SH-SY5Y (cell line): ENCODE data around the gene SLC25A1.

Experiments
- GATA2 ChIP-seq: IDR thresholded peaks from 2 replicates; pipeline ENCODE4 v1.6.1; 2011; ENCODE audit warnings: mild to moderate bottlenecking, low read depth, low read length
- GATA3 ChIP-seq: IDR thresholded peaks from 2 replicates; pipeline ENCODE4 v1.6.1; 2011; ENCODE audit warnings: low read depth, mild to moderate bottlenecking, low read length, moderate library complexity

SLC25A1 gene

GRCh38 chr22:19178657-19179496, at the start of gene SLC25A1:
SLC25A1 (minus strand) TSS chr22:19178736; CDS start chr22:19178673, 63 bp downstream.
- no peak for TF ChIP-seq GATA3
- no peak for TF ChIP-seq GATA2

GRCh38 chr22:19228179-19228578, 49.6 kb upstream of the SLC25A1 start:
- TF ChIP-seq GATA2 (no peak), GATA3 (no peak)

DNA sequence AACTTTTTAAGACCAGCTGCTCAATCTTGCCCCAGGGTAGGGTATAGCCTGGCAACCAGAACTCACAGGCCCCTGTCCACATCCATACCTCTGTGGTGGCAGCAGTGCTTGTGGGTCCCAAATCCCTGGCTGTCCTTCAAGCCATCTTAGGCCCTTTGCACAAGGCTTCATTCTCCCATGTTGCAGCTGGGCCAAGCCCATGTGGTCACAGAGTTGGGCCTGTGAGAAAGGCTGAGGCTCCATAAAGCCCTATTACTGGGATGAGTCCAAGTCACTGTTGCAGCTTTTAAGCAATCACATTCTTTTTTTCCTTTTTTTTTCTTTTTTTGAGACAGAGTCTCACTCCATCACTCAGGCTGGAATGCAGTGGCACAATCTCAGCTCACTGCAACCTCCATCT, 47.9 kb upstream of the SLC25A1 start:
- TF ChIP-seq GATA3 (no peak), GATA2 (no peak)

DNA sequence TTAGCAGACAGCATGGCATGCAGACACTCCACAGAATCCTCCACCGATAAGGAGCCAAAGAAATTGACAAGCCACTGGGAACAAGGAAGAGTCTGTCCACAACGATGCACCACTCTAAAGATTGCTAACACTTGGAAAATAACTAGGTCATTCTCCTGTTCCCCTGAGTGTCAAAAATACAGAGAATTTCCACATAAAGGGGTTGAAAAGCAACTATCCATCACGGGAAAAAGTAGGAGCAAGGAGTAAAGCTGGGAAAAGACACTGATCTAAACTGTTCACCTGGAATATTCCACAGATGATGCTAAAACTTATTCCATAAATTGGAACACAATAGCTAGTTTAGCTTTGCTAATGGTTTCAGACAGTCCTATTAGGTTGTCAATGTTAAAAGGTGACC, 47.0 kb upstream of the SLC25A1 start:
- no peak for TF ChIP-seq GATA2
- TF ChIP-seq GATA3: no peak

DNA sequence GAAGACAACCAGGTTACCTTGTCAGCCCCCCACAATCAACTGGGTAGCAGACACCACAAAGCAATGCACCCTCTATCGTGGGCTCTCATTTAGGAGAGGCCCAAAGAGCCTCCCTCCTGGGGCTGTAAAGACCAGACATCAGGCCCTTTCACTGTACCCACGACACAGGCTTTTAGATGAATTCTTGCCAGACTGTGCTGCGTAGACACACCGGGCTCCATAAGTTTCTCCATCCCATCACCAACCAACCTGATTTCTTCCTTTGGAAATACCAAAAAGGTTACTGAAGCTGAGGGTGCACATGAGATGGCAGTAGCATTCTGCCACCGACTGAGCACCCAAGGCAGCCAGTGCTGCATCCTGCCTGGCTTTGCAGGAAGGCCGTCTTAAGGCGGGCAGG, 46.4 kb upstream of the SLC25A1 start:
- TF ChIP-seq GATA3 (no peak), GATA2 (no peak)

- TF ChIP-seq GATA3 (no peak), GATA2 (no peak)
Measured at GRCh38 chr22:19224557-19224956, 46.0 kb upstream of the SLC25A1 start.

- no peak for TF ChIP-seq GATA2
Measured at GRCh38 chr22:19223617-19224016, 45.1 kb upstream of the SLC25A1 start.

DNA sequence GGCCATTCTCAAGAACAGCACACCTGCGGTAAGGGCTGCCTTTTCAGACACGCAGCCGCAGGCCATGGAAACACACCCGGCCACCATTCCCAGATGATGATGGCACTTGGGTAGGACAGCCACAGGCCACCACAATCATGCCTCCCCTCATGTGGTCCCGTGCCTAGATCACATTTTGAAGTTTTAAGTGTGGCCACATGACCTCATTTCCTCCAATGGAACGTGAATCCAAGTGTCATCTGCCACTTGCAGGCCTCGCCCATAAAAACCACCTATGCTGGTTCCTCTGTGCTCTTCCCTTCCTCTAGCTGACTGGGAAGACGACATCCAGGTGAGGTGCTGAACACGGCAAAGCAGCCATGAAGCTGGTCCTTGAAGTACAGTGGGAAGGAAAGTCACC, 44.6 kb upstream of the SLC25A1 start:
- TF ChIP-seq GATA2 (no peak), GATA3 (no peak)

DNA sequence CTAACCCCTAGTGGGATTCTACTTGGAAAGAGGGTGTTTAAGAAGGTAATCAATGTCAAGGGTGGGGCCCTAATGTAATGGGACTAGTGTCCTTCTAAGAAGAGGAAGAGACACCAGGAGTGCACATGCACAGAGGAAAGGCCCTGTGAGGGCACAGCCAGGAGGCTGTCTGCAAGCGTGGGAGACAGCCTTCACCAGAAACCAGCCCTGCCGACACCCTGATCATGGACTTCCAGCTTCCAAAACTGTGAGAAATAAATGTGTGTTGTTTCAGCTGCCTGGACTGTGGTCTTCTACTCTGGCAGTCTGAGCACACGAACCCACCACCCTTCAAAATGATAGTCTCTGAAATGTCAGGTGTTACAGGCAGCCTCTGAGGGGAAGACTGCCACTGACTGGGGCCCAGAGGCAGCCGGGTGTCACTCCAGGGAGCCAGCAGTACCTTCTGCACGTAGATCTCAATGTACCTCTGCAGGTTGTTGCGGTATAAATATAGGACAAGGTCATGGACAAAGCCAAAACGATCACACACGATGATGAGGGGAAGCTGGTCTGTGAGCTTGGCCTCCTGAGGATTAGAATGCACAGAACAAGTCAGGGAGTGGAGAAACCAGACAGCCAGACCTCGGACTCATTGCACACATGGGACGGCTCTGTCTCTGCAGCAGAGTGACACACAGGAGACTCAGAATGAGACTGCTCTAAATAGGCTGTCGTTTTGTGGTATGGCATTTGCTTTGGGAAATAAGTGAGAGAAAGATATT, 43.9 kb upstream of the SLC25A1 start:
- no peak for TF ChIP-seq GATA3
- TF ChIP-seq GATA2: no peak

DNA sequence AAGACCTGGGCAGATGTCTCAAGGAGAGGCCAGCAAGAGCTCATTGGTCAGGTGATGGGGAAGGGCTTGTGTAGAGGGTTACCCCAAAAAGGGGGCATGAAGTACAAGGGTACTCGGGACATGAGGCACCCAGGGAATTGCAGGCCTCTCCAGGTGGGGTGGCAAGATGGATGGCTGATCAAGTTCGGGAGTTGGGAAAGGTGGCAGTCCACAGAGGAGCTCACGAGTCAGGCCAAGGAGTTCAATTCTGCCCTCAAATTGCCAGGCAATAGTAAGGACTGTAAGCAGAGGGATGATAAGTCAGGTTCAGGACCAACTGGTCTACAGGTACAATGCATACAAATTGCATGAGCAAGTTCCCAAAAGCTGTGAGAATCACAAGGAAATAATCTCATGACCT, 42.3 kb upstream of the SLC25A1 start:
- TF ChIP-seq GATA3 (no peak), GATA2 (no peak)

DNA sequence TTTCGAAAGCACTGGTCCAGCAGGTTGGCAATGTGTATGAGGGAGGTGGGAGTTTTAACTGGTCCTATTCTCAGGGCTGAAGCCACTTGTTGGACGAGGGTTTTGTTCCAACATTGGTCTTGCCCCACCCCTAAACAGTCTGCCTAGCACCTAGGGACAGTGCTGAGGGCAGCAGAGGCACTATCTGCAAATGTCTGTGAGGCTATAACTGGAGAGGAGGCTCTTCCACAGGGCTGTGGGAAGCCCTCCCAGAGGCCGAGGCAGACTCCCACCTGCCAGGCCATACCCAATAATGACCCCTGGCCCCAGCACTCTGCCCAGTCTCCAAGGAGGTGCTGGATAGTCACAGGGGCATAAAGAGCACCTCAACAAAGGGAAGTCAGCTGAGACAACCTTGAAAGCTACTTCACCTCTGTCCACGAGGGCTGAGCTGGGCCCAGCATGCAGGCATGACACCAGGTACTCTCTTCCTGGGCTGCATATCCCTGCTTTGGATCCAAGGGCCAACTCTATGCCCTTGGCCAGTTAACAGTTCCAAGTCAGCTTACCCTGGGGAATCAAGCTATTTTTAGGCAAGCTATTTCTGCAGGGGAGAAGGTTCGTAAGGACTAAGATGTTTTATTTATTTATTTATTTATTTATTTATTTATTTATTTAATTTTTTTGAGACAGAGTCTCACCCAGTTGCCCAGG, 40.2 kb upstream of the SLC25A1 start:
- TF ChIP-seq GATA3 (no peak), GATA2 (no peak)

- TF ChIP-seq GATA3 (no peak), GATA2 (no peak)
Measured at GRCh38 chr22:19216579-19216978, 38.0 kb upstream of the SLC25A1 start.

GRCh38 chr22:19215360-19215759, 36.8 kb upstream of the SLC25A1 start:
- TF ChIP-seq GATA2 (no peak), GATA3 (no peak)

GRCh38 chr22:19214078-19214473, 35.5 kb upstream of the SLC25A1 start:
- TF ChIP-seq GATA2 (no peak), GATA3 (no peak)

DNA sequence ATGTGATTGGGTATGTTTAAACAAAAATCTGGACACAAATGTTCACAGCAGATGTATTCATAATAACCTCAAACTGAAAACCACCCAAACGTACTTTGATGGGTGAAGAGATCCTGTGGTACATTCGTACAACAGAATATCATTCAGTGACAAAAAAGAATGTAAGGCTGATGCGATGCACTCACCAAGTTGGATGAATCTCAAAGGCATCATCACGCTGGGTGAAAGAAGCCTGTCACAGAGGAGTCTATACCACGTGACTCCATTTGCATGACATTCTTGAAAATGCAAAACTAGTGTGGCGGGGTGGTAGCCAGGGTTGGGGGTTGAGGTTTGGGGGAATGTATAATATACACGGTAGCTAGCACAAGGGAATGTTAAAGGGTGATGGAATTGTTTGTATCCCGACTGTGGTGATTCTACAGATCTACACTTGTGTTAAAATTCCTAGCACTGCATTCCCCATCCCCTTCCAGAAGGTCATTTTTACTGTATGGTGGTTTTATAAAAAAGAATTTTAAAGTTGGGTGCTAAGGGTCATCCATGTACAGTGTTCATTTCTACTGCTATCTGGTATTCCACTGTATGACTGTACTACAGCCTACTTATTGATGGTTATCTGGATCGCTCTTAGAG, 35.0 kb upstream of the SLC25A1 start:
- no peak for TF ChIP-seq GATA2
